ENCODE results near the gene CLDND1.

Gene CLDND1

DNA sequence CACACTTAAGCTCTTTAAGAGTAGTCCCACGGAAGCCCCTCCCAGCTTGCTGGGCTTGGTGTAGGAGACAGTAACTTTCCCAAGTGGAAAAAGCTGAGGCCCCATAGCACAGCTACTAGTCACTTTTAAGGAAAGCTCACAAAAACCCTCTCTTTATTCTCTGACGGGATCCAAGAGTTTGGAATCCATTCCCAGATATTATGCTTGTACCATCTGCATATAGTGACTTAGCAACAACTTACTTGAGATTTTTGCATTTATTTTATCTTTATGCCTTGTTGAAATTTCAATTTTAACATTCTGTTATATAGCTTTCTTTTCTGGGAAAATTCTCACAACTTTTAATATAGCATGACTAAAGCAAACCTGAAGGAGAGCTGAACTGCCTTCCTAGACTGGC, 28.5 kb upstream of the CLDND1 start:
- DNase-seq = no peak

DNA sequence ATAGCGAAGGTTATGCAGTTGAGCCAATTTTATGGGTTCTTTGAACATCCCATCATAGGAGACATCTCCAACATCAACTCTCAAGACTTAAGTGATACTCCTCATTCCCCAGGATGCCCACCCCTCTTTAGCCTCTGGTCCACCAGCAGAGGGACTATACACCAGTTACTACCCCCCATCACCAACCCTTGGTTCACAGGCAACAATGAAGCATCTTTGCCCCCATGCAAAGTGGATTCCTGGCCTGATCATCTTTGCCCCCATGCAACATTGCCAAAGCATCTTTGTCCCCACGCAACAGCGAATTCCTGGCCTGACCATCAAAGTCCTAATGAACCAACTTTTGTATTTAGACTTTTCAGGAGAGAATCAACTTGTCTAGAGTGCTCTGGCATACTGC, 28.1 kb upstream of the CLDND1 start:
- no peak for DNase-seq

- no peak for DNase-seq
These were observed 25.8 kb upstream of the CLDND1 start for GRCh38 chr3:98548544-98548943.

GRCh38 chr3:98545940-98546339, 23.2 kb upstream of the CLDND1 start:
- no peak for DNase-seq

DNA sequence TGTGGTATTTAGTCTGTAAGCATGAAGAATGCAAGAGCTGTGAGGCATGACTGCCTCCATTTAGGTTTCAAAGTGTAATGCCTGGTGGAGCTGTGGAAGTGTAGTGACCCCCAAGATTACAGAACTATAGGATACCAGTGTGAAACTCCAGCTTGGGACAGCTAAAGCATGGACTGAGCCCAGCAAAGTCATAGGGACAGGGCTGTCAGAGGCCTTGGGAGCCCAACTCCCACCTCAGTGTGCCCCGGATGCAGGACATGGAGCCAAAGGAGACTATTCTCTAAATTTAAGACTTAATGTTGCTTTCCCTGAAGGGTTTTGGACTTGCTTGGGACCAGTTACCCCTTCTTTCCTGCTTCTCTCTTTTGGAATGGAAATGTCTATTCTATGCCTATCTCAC, 19.9 kb upstream of the CLDND1 start:
- DNase-seq = no peak

DNA sequence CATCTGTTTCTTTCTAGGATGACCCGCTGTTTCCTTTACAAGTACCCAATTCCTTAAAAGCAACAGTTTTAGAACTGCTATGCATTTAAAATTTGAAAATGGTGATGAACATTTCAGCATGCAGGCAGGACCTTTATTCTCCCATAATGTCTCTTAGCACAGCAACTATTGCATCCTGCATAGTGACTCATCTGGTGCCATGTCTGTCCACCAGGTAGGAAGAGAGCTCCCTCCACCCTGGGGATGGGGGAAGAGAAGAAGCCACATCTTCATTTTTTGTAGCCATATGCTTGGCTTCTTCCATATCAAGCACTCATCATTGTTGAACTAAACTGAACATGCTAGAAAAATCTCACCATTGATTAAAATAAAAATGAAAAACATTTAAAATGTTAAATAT, 19.0 kb upstream of the CLDND1 start:
- DNase-seq = no peak

DNA sequence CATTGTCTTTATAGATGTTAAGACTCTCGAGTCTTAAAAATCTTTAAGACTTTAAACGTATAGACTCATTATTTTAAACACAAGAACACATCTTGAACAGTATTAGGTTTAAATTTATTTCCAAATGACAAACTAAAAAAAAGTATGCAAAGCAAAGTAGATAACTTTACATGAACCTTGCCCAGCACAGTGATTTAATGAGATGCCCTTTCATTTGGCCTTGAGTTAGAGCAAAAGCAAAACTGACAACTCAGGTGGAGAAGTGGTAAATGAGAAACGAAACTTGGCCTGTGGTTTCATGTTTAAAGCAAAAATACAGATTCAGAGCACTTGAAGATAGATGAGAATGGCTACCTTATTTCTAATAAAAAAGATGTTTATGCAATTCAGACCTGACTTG, 17.6 kb upstream of the CLDND1 start:
- no peak for DNase-seq

DNA sequence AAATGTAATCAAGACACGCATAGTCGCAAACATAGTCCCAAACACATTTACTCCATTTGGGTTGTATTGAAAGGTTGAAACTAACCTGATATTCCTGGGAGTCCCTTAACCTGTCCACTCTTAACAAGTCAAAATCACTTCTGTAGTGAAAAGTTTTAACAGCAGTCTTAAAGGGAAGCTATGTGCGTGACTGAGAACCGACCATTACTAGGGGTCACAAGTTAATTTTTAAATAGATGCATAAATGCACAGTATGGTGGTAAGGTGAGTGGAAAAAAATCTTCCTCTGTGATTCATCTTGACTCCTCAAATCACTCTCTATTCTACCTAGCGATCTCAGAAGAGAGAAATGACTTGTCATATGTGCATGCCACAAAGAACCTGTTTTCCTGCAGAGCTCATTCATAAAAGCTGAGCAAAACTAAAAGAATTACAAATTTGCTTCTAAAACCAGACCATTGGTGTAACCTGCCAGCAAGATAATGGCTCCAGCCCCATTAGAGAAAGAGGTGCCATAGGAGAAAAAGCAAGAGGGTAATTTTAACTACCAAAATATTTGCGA, 13.8 kb upstream of the CLDND1 start:
- DNase-seq = no peak

GRCh38 chr3:98534734-98535133, 12.0 kb upstream of the CLDND1 start:
- no peak for DNase-seq

DNA sequence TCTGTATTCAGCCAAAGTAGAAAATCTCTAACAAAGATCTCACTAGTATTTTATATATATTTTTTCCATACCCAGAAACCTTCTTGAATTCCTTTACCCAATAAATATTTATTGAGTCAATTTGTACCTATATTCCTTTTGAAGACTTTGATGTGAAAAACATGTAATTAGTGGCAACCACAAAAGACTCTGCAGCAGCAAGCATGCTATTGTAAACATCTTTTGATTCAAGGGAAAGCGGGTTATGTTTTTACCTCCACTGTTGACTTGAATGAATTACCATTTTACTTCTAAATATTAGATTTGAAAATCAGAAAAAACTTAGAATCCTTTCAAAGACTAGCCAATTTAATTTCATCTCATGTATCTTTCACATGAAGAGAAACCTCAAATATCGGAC, 11.5 kb upstream of the CLDND1 start:
- no peak for DNase-seq

- DNase-seq = no peak
These were observed 10.2 kb upstream of the CLDND1 start for GRCh38 chr3:98532709-98533571.

DNA sequence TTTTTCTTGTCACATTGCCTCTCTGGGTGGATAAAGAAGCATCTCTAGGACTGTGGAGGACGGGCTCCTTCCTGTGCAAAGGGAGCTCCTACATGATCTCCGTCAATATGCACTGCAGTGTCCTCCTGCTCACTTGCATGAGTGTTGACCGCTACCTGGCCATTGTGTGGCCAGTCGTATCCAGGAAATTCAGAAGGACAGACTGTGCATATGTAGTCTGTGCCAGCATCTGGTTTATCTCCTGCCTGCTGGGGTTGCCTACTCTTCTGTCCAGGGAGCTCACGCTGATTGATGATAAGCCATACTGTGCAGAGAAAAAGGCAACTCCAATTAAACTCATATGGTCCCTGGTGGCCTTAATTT, 9.6 kb upstream of the CLDND1 start:
- no peak for DNase-seq

DNA sequence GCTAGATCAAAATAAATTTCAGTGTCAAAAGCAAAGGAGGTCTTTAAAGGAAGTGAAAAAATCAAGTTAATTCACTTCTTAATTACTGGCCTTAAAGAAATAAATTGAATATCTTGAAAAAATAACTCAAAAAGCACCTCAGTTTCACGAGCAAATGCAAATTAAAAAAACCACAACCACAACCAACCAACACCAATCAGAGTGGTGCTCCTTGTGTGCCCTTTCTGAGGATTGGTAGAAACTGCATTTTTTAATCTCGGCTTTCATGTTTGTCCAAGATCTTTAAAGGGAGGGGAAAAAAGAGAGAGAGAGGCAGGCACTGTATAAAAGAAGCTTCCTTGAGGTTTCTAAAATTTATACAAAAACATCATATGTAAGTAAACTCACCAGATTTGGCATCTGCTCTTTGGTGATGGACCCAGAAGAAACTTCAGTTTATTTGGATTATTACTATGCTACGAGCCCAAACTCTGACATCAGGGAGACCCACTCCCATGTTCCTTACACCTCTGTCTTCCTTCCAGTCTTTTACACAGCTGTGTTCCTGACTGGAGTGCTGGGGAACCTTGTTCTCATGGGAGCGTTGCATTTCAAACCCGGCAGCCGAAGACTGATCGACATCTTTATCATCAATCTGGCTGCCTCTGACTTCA, 9.0 kb upstream of the CLDND1 start, which contains the start of gene GPR15:
Gene GPR15, plus strand, starts transcription at position 357 of the 653 bp plus-strand sequence. Its CDS starts 56 bp downstream, at position 413.
- DNase-seq = no peak

DNA sequence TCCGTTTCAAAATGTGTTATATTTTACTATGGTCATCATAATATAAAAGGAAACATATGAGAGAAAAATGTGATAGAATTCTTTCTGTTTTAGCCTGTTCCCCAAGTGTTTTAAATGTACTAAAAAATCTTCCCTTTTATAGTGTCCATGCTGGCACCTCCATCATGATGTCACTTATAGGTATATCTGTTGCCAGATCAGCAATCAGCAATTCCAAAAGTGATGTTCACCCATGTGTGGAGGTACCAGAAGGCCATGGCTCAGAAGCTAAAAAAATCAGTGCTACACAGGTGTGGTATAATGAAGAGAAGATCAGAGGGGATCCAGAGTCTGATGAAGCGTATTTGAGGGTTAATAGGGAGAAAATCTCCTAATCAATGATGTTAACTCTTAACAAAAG, 8.0 kb upstream of the CLDND1 start:
- DNase-seq = peak; percentile 13

DNA sequence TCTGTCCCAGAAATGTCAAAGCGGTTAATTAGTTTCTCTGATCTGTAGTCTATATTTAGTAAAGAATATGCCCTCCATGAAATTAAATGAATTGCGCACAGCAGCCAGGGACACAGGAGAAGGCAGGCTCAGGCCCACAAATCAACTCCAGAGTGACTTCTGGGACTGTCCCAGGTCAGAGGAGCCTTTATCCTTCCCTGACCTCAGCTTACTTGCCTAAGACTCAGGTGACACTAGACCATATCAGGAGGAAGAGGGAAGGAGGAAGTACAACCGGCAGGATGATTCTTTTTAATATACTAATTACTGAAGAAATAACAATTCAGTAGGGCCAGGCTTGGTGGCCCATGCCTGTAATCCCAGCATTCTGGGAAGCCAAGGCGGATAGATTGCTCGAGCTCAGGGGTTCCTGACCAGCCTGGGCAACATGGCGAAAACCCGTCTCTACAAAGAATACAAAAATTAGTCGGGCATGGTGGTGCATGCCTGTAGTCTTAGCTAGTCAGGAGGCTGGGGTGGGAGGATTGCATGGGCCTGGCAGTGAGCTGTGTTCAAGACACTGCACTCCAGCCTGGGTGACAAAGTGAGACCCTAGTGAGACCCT, 7.3 kb upstream of the CLDND1 start:
- DNase-seq = no peak

- no peak for DNase-seq
These were observed 6.0 kb upstream of the CLDND1 start for GRCh38 chr3:98528474-98529346.

DNA sequence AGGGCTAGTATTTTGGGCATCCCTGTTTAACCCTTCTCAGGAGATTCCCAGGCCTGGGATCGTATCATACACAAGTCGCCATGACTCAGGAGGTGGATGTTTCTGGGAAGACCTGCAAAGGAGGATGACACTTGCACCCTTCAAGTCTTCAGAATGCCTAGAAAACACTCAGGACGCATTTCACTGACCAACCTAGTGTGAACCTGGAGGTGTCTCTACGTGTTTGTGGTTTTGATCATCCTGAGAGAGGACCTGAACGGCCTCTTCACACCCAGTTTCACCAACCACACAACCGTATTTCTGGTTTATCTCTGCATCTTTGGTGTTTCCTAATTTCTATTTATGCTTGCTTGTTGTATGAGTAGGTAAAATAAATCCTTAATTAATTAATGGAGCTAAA, 2.8 kb upstream of the CLDND1 start:
- no peak for DNase-seq

DNA sequence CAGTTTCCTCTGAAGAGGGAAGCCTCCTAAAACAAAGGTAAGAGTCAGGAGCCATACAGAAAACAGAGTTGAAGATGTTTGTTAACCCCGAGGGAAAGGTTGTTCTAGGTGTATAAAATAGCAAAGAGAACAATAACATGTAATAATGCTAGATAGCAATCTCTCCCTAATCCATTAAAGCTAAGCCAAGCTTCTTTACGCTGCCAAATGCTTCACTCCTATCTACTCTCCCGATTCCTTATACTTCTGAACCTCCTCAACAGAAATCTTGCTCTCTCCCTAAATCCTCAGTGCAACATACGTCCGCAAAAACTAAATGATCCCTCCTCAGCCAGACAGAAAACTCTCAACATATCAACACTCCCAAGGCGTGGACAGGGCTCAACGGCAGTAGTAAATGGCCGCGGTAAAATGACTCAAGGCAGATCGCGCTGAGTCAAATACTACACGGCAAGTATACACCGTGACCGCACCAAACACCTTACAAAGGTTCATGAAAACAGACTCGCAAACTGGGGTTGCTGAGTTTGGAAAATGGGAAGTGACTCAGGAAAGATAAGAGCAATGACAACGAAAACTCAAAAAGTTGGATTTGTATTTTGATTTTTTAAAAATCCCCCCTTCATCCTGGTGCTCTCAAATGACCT, 682 bp downstream of the CLDND1 start:
- DNase-seq = peak; percentile 54

- no peak for DNase-seq
These were observed 3.4 kb downstream of the CLDND1 start for GRCh38 chr3:98519351-98519750.

DNA sequence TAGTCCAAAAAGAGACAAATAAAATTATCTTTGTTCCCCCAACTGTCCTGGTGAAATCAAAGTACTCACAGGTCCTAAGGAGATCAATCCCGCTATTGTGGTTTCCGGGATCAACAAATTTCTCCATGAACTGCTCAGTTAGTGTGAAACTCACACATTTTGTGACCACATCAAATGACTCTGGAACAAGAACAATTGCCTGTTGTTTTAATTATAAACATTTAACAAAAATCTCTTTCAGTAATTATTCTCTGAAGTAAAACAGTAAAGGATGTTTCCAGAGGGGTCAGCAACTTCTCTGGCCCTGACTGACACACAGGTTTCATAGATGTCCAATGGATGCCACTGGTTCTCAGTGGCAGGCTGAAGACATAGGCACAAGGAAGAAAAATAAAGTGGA, 3.9 kb downstream of the CLDND1 start:
- DNase-seq = no peak

DNA sequence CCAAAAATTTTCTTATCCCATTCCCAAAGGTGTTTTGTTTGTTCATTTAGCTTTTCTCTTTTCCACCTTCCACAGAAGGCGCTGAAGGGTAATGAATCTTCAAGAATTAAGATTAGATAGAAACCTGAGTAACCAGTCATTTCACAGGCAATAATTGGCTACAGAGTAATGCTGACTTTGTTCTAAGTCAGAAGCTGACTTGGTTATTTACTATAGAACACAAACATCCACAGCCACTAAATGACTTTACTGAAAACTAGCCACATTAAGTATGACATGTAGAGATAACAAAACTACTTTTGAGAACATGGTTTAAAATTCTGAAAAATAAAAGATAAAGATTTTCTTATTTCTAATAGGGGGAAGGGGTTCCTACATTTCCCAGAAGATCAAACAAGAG, 7.8 kb downstream of the CLDND1 start:
- no peak for DNase-seq

GRCh38 chr3:98513736-98514135, 9.0 kb downstream of the CLDND1 start:
- no peak for DNase-seq
